HUES48 (cell line): Measurements from ENCODE around the gene PLPPR3.

Experiments
- H3K27ac ChIP-seq: one replicate; pipeline ENCODE4 v1.7.0; 2013; ENCODE audit warnings: low read depth, low read length, inconsistent platforms
- H3K27me3 ChIP-seq: 2 replicates; pipeline ENCODE4 v1.6.1; 2013; ENCODE audit warnings: mild to moderate bottlenecking, low read length; ENCODE audit not compliant: control insufficient read depth, insufficient read depth
- H3K36me3 ChIP-seq: 2 replicates; pipeline ENCODE4 v1.6.1; 2013; ENCODE audit warnings: low read length; ENCODE audit not compliant: control insufficient read depth, insufficient read depth
- H3K4me1 ChIP-seq: 2 replicates; pipeline ENCODE4 v1.6.1; 2013; ENCODE audit warnings: mild to moderate bottlenecking, low read length; ENCODE audit not compliant: control insufficient read depth, insufficient read depth
- H3K4me3 ChIP-seq: 2 replicates; pipeline ENCODE4 v1.5.1; 2013; ENCODE audit warnings: mild to moderate bottlenecking, low read depth, low read length
- H3K9ac ChIP-seq: 2 replicates; pipeline ENCODE4 v1.6.1; 2013; ENCODE audit warnings: mild to moderate bottlenecking, low read depth, low read length, moderate library complexity
- H3K9me3 ChIP-seq: 2 replicates; pipeline ENCODE4 v1.6.1; 2013; ENCODE audit warnings: low read length; ENCODE audit not compliant: control insufficient read depth, insufficient read depth

PLPPR3 gene, protein sequence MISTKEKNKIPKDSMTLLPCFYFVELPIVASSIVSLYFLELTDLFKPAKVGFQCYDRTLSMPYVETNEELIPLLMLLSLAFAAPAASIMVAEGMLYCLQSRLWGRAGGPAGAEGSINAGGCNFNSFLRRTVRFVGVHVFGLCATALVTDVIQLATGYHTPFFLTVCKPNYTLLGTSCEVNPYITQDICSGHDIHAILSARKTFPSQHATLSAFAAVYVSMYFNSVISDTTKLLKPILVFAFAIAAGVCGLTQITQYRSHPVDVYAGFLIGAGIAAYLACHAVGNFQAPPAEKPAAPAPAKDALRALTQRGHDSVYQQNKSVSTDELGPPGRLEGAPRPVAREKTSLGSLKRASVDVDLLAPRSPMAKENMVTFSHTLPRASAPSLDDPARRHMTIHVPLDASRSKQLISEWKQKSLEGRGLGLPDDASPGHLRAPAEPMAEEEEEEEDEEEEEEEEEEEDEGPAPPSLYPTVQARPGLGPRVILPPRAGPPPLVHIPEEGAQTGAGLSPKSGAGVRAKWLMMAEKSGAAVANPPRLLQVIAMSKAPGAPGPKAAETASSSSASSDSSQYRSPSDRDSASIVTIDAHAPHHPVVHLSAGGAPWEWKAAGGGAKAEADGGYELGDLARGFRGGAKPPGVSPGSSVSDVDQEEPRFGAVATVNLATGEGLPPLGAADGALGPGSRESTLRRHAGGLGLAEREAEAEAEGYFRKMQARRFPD

DNA sequence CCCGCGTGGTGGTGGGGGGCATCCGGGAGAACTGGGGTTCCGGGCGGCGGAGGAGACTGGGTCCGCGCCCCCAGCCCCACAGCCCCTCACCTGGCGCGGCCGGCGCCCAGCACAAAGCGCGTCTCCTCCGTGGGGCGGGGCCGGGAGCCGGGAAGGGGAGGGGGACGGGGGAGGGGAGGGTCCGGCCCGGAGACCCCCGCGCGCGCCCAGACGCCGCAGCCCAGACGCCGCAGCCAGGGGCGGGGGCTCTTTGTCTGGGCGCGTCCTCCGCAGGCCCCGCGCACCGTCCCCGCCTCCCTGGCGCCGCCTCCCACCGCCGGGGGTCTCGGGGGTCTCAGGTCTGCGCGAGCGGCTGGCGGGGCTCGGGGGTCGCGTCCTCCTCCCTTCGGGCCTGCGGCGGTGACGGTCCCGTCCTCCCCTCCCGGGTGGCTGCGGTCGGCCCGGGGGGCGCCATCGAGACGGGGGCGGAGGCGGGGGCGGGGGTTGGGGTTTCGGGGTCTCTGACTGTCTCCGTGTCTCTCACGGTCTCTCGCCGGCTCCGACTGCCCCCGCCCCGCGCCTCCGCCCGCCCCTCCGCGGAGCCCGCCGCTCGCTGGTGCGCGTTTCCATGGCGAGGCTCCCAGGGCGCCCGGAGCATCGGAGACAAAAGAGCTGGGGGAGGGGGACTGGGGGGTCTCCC lies at the start of gene PLPPR3:
TSS of gene PLPPR3 (minus strand) at position 131 of the 679 bp plus-strand sequence. CDS start 396 bp downstream, outside the sequence.
- no peaks in the 10 kb centered on the region for H3K27me3 ChIP-seq
- no peak within 1 kb of the TSS for H3K9ac ChIP-seq
- no peaks in the 10 kb centered on the region for H3K36me3 ChIP-seq
- H3K4me1 ChIP-seq, result no peaks in the 10 kb centered on the region
- peak within 1 kb of the TSS; percentile 61 for H3K4me3 ChIP-seq
- peak within 1 kb of the TSS; percentile 12 for H3K27ac ChIP-seq
- no peaks in the 10 kb centered on the region for H3K9me3 ChIP-seq

DNA sequence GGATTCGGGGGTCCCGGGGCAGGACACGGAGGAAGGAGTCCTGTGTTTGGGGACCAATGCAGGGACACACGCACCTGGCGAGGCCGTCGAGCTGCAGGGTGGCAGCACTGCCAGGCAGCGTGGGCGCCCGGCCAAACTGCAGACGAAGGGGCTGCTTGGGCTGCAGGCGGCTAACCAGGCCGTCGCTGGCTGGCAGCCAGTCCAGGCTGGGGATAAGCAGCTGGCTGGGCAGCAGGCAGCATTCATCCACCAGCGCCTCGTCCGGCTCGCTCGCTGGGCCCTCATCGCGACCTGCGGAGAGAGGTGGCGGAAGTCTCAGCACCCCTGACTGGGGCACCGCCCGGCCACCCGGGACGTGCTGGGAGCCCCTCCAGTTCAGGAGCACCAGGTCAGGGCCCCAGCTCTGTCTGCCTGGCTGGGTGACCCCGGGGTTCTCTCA lies 49.2 kb upstream of the PLPPR3 start:
- Histone ChIP-seq H3K9me3 (no peaks in the 10 kb centered on the region), H3K36me3 (peaks cover 39% of the 10 kb centered on the region), H3K4me3 (no peak overlapping the region), H3K27me3 (no peaks in the 10 kb centered on the region), H3K4me1 (peaks cover 9% of the 10 kb centered on the region), H3K27ac (no peak overlapping the region), H3K9ac (no peak overlapping the region)

GRCh38 chr19:870314-870713 lies 48.6 kb upstream of the PLPPR3 start:
- H3K4me3 ChIP-seq, result no peak overlapping the region
- peaks cover 33% of the 10 kb centered on the region for H3K36me3 ChIP-seq
- peaks cover 9% of the 10 kb centered on the region for H3K4me1 ChIP-seq
- no peaks in the 10 kb centered on the region for H3K9me3 ChIP-seq
- H3K27me3 ChIP-seq, result no peaks in the 10 kb centered on the region
- H3K27ac ChIP-seq, result no peak overlapping the region
- no peak overlapping the region for H3K9ac ChIP-seq

GRCh38 chr19:869245-870177 lies 47.8 kb upstream of the PLPPR3 start:
- Histone ChIP-seq H3K27me3 (no peaks in the 10 kb centered on the region), H3K4me3 (no peak overlapping the region), H3K9ac (no peak overlapping the region), H3K36me3 (peaks cover 28% of the 10 kb centered on the region), H3K4me1 (peaks cover 9% of the 10 kb centered on the region), H3K27ac (no peak overlapping the region), H3K9me3 (no peaks in the 10 kb centered on the region)

DNA sequence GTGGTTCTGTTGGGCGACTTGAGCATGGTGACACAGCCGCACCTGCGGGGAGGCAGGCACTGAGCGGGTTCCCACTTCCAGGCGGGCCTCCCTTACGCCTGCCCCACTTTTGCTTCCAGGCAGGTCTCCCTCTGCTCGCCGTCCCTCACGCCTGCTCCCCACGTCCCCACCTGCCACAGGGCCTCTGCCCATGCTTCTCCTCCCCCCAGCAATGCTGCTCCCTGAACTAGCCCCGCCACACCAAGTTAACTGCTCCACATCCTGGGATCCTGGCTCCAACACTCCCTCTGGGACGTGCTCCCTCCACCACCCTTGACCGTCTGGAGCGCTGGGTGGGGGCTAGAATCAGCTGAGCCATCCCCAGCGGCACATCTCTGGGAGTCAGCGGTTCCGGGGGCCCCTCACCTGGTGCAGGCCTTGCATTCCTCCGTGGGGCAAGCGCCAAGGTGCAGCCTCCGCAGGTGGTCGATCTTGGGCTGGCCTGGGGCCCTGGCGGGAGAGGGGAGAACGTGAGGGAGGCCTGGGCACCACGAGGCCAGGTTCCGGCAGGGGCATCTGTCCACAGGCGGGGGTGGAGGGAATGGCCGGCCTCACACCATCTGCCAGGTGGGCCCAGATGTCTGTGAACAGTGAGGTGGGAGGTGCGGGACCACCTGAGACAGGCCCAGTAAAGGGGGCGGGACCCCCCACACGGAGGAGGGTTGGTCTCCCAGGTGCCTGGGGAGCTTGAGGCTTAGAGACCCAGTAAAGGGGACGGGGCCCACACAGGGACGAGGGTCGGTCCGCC lies 46.9 kb upstream of the PLPPR3 start:
- Histone ChIP-seq H3K27ac (no peak overlapping the region), H3K9ac (no peak overlapping the region)

GRCh38 chr19:867855-868457 lies 46.2 kb upstream of the PLPPR3 start:
- Histone ChIP-seq H3K9me3 (no peaks in the 10 kb centered on the region), H3K36me3 (peaks cover 24% of the 10 kb centered on the region), H3K9ac (no peak overlapping the region), H3K4me3 (no peak overlapping the region), H3K27ac (no peak overlapping the region), H3K27me3 (no peaks in the 10 kb centered on the region), H3K4me1 (peaks cover 9% of the 10 kb centered on the region)

More for the DNA sequence above, 46.9 kb upstream of the PLPPR3 start:
- Histone ChIP-seq H3K4me1 (peaks cover 9% of the 10 kb centered on the region), H3K4me3 (no peak overlapping the region), H3K36me3 (peaks cover 24% of the 10 kb centered on the region), H3K9me3 (no peaks in the 10 kb centered on the region), H3K27me3 (no peaks in the 10 kb centered on the region)

DNA sequence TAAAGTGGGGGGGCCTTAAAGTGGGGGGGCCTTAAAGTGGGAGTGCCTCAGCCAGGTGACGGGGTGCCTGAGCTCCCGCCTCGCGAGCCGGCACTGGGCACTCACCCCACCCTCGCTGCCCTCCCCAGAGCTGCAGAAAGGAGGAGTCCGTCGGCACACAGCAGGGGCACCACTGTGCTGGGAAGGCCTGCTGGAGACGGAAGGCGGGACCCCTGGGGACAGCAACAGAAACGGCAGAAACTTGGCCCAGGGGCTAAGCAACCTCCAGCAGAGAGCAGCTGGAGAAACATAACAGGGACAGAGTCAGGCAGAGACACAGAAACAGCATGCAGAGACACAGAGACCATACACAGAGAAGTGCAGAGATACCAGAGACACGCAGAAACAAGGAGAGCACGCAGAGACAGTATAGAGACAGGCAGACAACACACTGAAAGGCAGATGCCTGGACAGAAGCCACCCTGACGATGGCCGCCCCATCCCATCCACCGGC lies 45.6 kb upstream of the PLPPR3 start:
- H3K4me3 ChIP-seq, result no peak overlapping the region

GRCh38 chr19:866769-867300 lies 45.1 kb upstream of the PLPPR3 start:
- Histone ChIP-seq H3K36me3 (peaks cover 24% of the 10 kb centered on the region), H3K27me3 (no peaks in the 10 kb centered on the region), H3K9ac (no peak overlapping the region), H3K27ac (peak overlapping the region; percentile 35), H3K4me3 (no peak overlapping the region), H3K9me3 (no peaks in the 10 kb centered on the region), H3K4me1 (peaks cover 9% of the 10 kb centered on the region)

More for the DNA sequence above, 45.6 kb upstream of the PLPPR3 start:
- Histone ChIP-seq H3K9ac (no peak overlapping the region), H3K36me3 (peaks cover 24% of the 10 kb centered on the region), H3K27ac (peak overlapping the region; percentile 35), H3K9me3 (no peaks in the 10 kb centered on the region), H3K27me3 (no peaks in the 10 kb centered on the region), H3K4me1 (peaks cover 9% of the 10 kb centered on the region)

GRCh38 chr19:863315-863620 lies 41.5 kb upstream of the PLPPR3 start:
- H3K27ac ChIP-seq, result no peak overlapping the region
- H3K9me3 ChIP-seq, result no peaks in the 10 kb centered on the region
- H3K4me1 ChIP-seq, result peaks cover 9% of the 10 kb centered on the region
- peak overlapping the region; percentile 58; the same call in 1 of the 2 replicates for H3K4me3 ChIP-seq
- H3K36me3 ChIP-seq, result peaks cover 7% of the 10 kb centered on the region
- no peak overlapping the region for H3K9ac ChIP-seq
- H3K27me3 ChIP-seq, result peaks cover 18% of the 10 kb centered on the region
